Measurements from ENCODE around the gene NUPR1.

DNA sequence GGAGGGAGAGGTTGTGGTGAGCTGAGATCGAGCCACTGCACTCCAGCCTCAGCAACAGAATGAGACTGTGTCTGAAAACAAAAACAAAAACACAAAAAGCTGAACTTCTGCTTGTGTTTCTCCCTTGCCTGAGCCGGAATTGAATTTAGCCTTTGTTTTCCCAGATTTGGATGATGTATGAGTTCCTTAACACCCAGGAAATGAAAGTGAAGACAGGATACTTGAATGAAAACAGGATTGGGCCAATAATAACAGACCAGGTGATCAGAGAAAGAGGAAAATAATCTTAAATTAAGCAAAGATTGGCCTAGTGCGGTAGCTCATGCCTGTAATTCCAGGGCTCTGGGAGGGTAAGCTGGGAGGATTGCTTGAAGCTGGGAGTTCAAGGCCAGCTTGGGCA is 1.6 kb upstream of the NUPR1 start:
- TF ChIP-seq, protein P1, sequence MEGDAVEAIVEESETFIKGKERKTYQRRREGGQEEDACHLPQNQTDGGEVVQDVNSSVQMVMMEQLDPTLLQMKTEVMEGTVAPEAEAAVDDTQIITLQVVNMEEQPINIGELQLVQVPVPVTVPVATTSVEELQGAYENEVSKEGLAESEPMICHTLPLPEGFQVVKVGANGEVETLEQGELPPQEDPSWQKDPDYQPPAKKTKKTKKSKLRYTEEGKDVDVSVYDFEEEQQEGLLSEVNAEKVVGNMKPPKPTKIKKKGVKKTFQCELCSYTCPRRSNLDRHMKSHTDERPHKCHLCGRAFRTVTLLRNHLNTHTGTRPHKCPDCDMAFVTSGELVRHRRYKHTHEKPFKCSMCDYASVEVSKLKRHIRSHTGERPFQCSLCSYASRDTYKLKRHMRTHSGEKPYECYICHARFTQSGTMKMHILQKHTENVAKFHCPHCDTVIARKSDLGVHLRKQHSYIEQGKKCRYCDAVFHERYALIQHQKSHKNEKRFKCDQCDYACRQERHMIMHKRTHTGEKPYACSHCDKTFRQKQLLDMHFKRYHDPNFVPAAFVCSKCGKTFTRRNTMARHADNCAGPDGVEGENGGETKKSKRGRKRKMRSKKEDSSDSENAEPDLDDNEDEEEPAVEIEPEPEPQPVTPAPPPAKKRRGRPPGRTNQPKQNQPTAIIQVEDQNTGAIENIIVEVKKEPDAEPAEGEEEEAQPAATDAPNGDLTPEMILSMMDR (IDR thresholded peaks at IDR 0.05; ENCODE audit: low read length): no peak
- TF ChIP-seq EZH2 (optimal IDR thresholded peaks at IDR 0.05; ENCODE audit: low read depth, low read length) (no peak), EZH2phosphoT487 (IDR thresholded peaks at IDR 0.05; ENCODE audit: low read length) (no peak)

All from MM.1S (cell line).